ENCODE measurements around the gene FAM234B. TPM values are rescaled to one million over a fixed set of nuclear protein-coding genes. Genes with fewer than 3 reads are reported as not detected.
"Not testable (repeated sequence)": the region's sequence is repeated elsewhere in the genome, so short reads cannot be mapped to it uniquely, and the experiment has no call there.

The FAM234B gene
- total and polyA plus RNA-seq, 8 donors: 1.1 to 4.6 (median 3.7) TPM

DNA sequence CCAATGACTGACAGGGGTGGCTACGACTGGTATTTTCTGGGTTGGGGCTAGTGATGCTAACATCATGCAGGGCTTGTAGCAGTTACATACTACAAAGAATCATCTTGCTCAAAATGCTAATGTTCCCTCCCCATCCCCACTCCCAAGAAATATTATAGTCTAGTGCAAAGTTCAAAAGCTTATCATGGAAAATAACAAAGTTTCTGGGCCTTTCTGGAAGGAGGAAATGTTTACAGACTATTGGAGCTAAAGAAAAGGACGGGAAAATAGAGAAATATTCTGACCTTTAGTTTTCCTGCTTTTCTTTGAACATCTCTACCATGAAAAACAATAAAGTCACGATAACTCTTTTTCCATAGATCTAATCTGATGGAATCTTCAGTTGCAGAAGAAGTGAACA is 36.1 kb downstream of the FAM234B start:
- ATAC-seq: no peak
- intact Hi-C loops (cut with DNase I): no loop called here
- H3K9me3 ChIP-seq: no peaks in the 10 kb centered on the region
- H3K36me3 ChIP-seq: no peaks in the 10 kb centered on the region
- no peak for DNase-seq
- no peaks in the 10 kb centered on the region for H3K4me1 ChIP-seq
- no peak overlapping the region for H3K27ac ChIP-seq
- FAIRE-seq: no peak
- TF ChIP-seq, protein P1, sequence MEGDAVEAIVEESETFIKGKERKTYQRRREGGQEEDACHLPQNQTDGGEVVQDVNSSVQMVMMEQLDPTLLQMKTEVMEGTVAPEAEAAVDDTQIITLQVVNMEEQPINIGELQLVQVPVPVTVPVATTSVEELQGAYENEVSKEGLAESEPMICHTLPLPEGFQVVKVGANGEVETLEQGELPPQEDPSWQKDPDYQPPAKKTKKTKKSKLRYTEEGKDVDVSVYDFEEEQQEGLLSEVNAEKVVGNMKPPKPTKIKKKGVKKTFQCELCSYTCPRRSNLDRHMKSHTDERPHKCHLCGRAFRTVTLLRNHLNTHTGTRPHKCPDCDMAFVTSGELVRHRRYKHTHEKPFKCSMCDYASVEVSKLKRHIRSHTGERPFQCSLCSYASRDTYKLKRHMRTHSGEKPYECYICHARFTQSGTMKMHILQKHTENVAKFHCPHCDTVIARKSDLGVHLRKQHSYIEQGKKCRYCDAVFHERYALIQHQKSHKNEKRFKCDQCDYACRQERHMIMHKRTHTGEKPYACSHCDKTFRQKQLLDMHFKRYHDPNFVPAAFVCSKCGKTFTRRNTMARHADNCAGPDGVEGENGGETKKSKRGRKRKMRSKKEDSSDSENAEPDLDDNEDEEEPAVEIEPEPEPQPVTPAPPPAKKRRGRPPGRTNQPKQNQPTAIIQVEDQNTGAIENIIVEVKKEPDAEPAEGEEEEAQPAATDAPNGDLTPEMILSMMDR (IDR thresholded peaks at IDR 0.05): no peak
- no peaks in the 10 kb centered on the region for H3K27me3 ChIP-seq
- 84 to 89% methylated on average over 3 of the region's 3 CpGs for WGBS, 2 donors
- H3K4me3 ChIP-seq: no peak overlapping the region

DNA sequence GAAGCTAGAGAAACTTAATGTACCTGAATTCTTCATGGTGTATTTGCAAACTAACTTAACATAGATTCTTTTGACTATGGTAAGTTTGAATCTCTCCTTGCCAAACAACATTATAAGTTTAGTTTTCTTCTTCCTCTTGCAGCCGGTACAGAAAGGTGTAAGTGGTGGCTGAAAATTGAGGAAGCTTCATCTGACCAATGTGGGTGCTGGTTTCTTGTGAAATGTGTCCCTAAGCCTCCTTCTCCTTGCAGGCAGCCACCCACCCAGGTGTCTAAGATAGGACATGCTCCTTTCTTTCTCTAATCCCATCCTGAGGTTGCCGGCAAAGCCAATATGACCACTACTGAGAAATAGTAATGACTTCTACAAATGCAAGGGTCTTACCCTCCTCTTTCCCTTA is 38.7 kb downstream of the FAM234B start:
- WGBS, 2 donors: 94 to 98% methylated on average over 2 of the region's 2 CpGs

DNA sequence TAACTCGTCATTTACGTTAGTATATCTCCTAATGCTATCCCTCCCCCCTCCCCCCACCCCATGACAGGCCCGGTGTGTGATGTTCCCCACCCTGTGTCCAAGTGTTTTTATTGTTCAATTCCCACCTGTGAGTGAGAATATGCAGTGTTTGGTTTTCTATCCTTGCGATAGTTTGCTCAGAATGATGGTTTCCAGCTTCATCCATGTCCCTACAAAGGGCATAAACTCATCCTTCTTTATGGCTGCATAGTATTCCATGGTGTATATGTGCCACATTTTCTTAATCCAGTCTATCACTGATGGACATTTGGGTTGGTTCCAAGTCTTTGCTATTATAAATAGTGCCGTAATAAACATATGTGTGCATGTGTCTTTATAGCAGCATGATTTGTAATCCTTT is 39.5 kb downstream of the FAM234B start:
- H3K4me1 ChIP-seq; ATAC-seq; H3K27me3 ChIP-seq; H3K36me3 ChIP-seq; H3K4me3 ChIP-seq; DNase-seq; H3K9me3 ChIP-seq; H3K27ac ChIP-seq; FAIRE-seq; intact Hi-C loops (cut with DNase I): not testable (repeated sequence)
- WGBS, 2 donors: 89 to 91% methylated on average over 5 of the region's 5 CpGs

More for the DNA sequence above, 38.7 kb downstream of the FAM234B start:
- no peak overlapping the region for H3K4me3 ChIP-seq
- FAIRE-seq: no peak
- DNase-seq: no peak
- intact Hi-C loops (cut with DNase I): no loop called here
- H3K4me1 ChIP-seq: no peaks in the 10 kb centered on the region
- no peak overlapping the region for H3K27ac ChIP-seq
- no peaks in the 10 kb centered on the region for H3K27me3 ChIP-seq
- TF ChIP-seq, protein P1 (IDR thresholded peaks at IDR 0.05): no peak
- H3K9me3 ChIP-seq: no peaks in the 10 kb centered on the region
- ATAC-seq: no peak
- H3K36me3 ChIP-seq: no peaks in the 10 kb centered on the region

DNA sequence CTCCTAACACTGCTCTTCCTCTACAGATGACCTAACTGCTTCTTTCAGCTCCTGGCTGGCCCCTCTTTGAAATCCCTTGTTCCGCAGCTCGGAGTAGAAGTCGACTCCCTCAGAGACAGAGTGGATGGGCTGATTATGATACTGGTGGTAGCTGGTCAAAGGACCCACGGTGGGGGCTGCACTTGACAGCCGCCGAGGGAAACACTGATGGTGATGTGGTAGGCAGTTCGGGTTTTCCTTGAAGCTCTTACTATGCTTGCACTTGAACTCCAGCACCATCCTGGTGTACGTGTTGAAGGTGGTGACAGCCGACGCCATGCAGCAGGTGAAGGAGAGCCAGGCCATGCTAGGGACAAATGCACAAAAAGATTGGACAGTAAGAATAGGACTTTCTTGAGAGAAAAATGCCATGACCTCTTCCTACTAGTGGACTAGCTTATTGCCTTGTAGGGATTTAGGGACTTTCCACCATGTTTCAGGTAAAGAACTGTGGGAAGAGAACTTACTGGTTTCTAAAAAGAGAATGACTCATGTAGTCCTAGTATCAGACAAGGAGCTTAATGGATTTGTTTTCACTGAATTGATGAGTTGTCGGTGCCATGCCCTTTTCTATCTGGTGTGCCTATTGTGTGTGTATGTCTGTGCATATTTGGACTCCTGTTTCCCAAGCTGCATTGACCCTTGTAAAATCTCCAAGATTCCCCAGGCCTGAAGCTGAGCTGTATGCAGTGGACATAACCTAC is 40.9 kb downstream of the FAM234B start:
- Histone ChIP-seq H3K36me3 (no peaks in the 10 kb centered on the region), H3K9me3 (no peaks in the 10 kb centered on the region), H3K27me3 (no peaks in the 10 kb centered on the region), H3K27ac (no peak overlapping the region), H3K4me1 (no peaks in the 10 kb centered on the region), H3K4me3 (no peak overlapping the region)
- TF ChIP-seq, protein P1 (IDR thresholded peaks at IDR 0.05): no peak
- FAIRE-seq (no peak), DNase-seq (no peak), ATAC-seq (no peak)
- 92 to 94% methylated on average over 11 of the region's 11 CpGs for WGBS, 2 donors
- intact Hi-C loops (cut with DNase I): no loop called here

DNA sequence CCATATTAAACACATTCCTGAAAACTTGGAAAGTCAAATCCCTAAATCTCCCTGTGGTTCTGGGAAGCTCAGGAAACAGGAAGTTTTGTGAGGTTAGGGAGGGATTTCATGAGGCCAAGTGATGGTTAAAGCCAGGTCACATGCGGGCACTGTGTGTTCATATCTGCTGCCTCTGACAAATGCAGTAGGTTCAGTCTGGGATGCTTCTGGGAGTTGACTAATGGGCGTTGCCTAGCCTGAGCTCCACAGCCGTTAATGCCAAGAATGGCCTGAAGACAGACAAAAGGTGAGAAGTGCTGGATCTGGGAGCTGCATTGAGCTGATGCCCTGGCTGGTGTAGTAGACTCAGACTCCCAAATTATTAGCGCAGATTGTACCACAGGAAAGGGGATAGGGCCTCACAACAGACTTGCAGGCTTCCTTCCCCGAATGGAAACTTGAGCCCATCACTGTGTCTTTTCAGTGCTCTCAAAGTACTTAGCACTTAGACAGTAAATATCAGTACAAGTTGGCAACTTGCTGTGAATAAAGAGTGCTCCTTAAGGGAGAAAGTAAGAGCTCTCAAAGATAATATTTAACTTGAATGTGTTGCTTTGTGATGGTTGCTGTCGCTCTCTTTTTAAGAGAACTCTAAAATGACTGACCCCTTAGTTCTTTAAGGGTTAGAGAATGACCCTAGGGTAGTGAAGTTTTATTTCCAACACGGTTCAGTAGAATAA is 41.9 kb downstream of the FAM234B start:
- Histone ChIP-seq H3K27me3 (no peaks in the 10 kb centered on the region), H3K4me3 (no peak overlapping the region), H3K36me3 (no peaks in the 10 kb centered on the region), H3K27ac (no peak overlapping the region), H3K4me1 (no peaks in the 10 kb centered on the region), H3K9me3 (no peaks in the 10 kb centered on the region)
- TF ChIP-seq, protein P1 (IDR thresholded peaks at IDR 0.05): no peak
- ATAC-seq: no peak
- WGBS, 2 donors: 81 to 83% methylated on average over 7 of the region's 7 CpGs
- no peak for DNase-seq
- no peak for FAIRE-seq
- intact Hi-C loops (cut with DNase I): no loop called here

Data from pancreas (tissue), 10 donors.